ENCODE results near the gene CFAP61. TPM values are rescaled to one million over a fixed set of nuclear protein-coding genes. Genes with fewer than 3 reads are reported as not detected.

Gene CFAP61
- total RNA-seq, 1 experiment from 2014 or later: 0.19 TPM

DNA sequence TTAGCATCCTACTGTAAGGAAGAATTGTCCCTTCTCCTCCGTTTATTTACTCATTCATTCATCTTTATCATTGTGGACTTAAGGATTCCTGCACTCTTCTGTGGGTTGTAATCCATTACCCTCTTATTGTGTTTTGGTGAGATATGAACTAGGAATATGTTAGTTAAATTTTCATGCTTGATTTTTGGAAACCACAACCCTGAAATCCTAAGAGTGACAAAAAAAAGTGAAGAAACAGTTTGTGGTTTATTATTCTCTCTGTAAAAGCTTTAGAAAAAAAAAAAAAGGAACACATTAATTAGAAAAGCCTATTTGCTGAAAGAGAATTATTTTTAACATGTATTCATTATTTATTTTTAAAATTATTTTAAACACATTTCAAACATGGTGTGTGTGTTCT lies 278.8 kb downstream of the CFAP61 start:
- H3K27me3 ChIP-seq (ENCODE audit: low read length): no peaks in the 10 kb centered on the region
- peaks cover 13% of the 10 kb centered on the region for H3K4me1 ChIP-seq (ENCODE audit: low read length)
- no peaks in the 10 kb centered on the region for H3K9me3 ChIP-seq (ENCODE audit: low read length)
- H3K4me3 ChIP-seq (ENCODE audit: low read length): no peak overlapping the region
- no peaks in the 10 kb centered on the region for H3K36me3 ChIP-seq (ENCODE audit: insufficient read depth, low read length)
- H4K20me1 ChIP-seq (ENCODE audit: insufficient read depth, low read depth, low read length): no peaks in the 10 kb centered on the region
- no peak for DNase-seq
- no peaks in the 10 kb centered on the region for H3K9me2 ChIP-seq (replicated peaks; ENCODE audit: insufficient read depth, low read length)
- no peak overlapping the region for H2AFZ ChIP-seq (ENCODE audit: low read length)
- H3K79me2 ChIP-seq (ENCODE audit: low read length): no peaks in the 10 kb centered on the region
- no peak overlapping the region for H3K9ac ChIP-seq (ENCODE audit: low read length)
- no peak overlapping the region for H3K27ac ChIP-seq (ENCODE audit: low read length)
- H3K4me2 ChIP-seq (ENCODE audit: low read depth, low read length, poor library complexity, severe bottlenecking): no peak overlapping the region

- H3K79me2 ChIP-seq (ENCODE audit: low read length): no peaks in the 10 kb centered on the region
- H3K4me3 ChIP-seq (ENCODE audit: low read length): no peak overlapping the region
- no peaks in the 10 kb centered on the region for H3K9me3 ChIP-seq (ENCODE audit: low read length)
- no peaks in the 10 kb centered on the region for H3K9me2 ChIP-seq (replicated peaks; ENCODE audit: insufficient read depth, low read length)
- H3K4me2 ChIP-seq (ENCODE audit: low read depth, low read length, poor library complexity, severe bottlenecking): no peak overlapping the region
- peak; percentile 42 for DNase-seq
- H3K27ac ChIP-seq (ENCODE audit: low read length): no peak overlapping the region
- no peak overlapping the region for H2AFZ ChIP-seq (ENCODE audit: low read length)
- H3K9ac ChIP-seq (ENCODE audit: low read length): no peak overlapping the region
- H3K4me1 ChIP-seq (ENCODE audit: low read length): peaks cover 13% of the 10 kb centered on the region
- no peaks in the 10 kb centered on the region for H4K20me1 ChIP-seq (ENCODE audit: insufficient read depth, low read depth, low read length)
- no peaks in the 10 kb centered on the region for H3K27me3 ChIP-seq (ENCODE audit: low read length)
- H3K36me3 ChIP-seq (ENCODE audit: insufficient read depth, low read length): no peaks in the 10 kb centered on the region
These were observed 279.5 kb downstream of the CFAP61 start for GRCh38 chr20:20331817-20332216.

DNA sequence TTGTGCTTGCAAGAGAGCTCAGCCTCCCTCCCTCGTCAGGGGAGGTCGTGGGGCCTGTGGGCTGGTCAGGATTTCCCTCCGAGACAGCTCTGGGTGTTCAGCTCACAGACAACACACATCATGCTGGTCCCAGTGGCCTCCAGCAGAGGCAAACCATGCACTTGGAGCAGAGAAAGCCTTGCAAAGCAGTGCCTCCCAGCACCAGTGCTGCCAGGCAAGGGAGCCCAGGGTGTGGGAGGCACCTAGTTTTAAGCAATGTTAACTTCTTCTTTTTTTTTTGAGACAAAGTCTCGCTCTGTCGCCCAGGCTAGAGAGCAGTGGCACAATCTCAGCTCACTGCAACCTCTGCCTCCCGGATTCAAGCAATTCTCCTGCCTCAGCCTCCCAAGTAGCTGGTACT lies 281.5 kb downstream of the CFAP61 start:
- Histone ChIP-seq H3K27ac (ENCODE audit: low read length) (no peak overlapping the region), H2AFZ (ENCODE audit: low read length) (no peak overlapping the region), H3K9ac (ENCODE audit: low read length) (no peak overlapping the region), H3K36me3 (ENCODE audit: insufficient read depth, low read length) (no peaks in the 10 kb centered on the region), H3K4me3 (ENCODE audit: low read length) (no peak overlapping the region), H3K79me2 (ENCODE audit: low read length) (no peaks in the 10 kb centered on the region), H3K9me3 (ENCODE audit: low read length) (no peaks in the 10 kb centered on the region), H3K9me2 (replicated peaks; ENCODE audit: insufficient read depth, low read length) (no peaks in the 10 kb centered on the region), H4K20me1 (ENCODE audit: insufficient read depth, low read depth, low read length) (no peaks in the 10 kb centered on the region), H3K4me1 (ENCODE audit: low read length) (peaks cover 13% of the 10 kb centered on the region), H3K4me2 (ENCODE audit: low read depth, low read length, poor library complexity, severe bottlenecking) (peak overlapping the region; percentile 5), H3K27me3 (ENCODE audit: low read length) (no peaks in the 10 kb centered on the region)
- peak; percentile 70 for DNase-seq

DNA sequence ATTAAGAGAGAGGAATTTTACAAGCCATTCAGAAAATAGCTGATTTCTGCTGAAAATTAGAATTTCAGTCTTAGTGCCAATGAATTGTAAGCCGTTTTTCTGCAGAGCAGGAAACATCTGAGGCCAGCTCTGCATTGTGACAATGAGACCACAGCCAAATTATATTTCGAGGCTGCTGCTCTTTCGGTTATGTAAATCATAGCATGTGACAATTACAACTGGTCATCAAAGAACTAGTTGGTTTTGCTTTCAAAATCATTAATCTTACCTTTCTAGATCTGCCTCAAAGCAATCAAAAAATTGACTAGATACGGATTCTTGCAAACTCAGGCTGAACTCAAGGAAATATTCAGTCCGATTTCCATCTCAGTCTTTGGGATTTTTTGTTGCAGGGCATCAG lies 282.2 kb downstream of the CFAP61 start:
- Histone ChIP-seq H4K20me1 (ENCODE audit: insufficient read depth, low read depth, low read length) (no peaks in the 10 kb centered on the region), H3K4me1 (ENCODE audit: low read length) (peaks cover 13% of the 10 kb centered on the region), H3K36me3 (ENCODE audit: insufficient read depth, low read length) (no peaks in the 10 kb centered on the region), H3K9me3 (ENCODE audit: low read length) (no peaks in the 10 kb centered on the region), H3K4me3 (ENCODE audit: low read length) (no peak overlapping the region), H3K27ac (ENCODE audit: low read length) (no peak overlapping the region), H3K4me2 (ENCODE audit: low read depth, low read length, poor library complexity, severe bottlenecking) (peak overlapping the region; percentile 5), H3K9me2 (replicated peaks; ENCODE audit: insufficient read depth, low read length) (no peaks in the 10 kb centered on the region), H3K27me3 (ENCODE audit: low read length) (no peaks in the 10 kb centered on the region), H3K9ac (ENCODE audit: low read length) (no peak overlapping the region), H3K79me2 (ENCODE audit: low read length) (no peaks in the 10 kb centered on the region), H2AFZ (ENCODE audit: low read length) (no peak overlapping the region)
- DNase-seq: peak; percentile 53

DNA sequence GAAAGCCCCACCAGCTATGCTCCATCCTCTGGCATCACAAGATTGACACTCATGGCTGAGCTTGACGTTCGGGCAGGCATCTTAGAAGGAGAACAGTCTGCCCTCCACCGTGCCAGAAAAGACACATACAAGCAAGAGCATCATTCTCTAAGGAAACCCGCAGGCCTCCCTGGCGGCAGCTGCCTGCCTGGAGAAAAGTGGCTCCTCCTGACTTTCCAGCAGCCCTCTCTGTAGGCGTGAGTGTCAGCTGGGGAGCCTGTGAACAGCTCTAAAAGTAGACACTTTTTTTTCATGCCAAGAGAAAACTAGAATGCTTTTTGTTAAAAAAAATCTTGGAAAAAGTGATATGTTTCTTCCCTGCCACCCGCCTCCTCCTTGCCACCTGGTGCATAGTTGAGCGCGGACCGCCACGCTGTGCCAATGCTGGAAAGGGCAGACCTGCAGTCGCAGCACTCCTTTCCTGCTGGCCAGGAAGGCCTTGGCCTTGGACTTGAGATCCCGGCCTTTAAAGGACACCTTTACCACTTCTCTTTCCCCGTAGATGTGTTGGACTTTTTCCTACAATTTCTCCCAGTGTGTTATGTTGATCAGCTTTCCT lies 285.9 kb downstream of the CFAP61 start:
- H2AFZ ChIP-seq (ENCODE audit: low read length): no peak overlapping the region
- H3K27me3 ChIP-seq (ENCODE audit: low read length): no peaks in the 10 kb centered on the region
- no peaks in the 10 kb centered on the region for H4K20me1 ChIP-seq (ENCODE audit: insufficient read depth, low read depth, low read length)
- H3K27ac ChIP-seq (ENCODE audit: low read length): no peak overlapping the region
- H3K9me3 ChIP-seq (ENCODE audit: low read length): no peaks in the 10 kb centered on the region
- no peak overlapping the region for H3K4me2 ChIP-seq (ENCODE audit: low read depth, low read length, poor library complexity, severe bottlenecking)
- H3K9me2 ChIP-seq (replicated peaks; ENCODE audit: insufficient read depth, low read length): no peaks in the 10 kb centered on the region
- H3K4me1 ChIP-seq (ENCODE audit: low read length): peaks cover 13% of the 10 kb centered on the region
- no peaks in the 10 kb centered on the region for H3K36me3 ChIP-seq (ENCODE audit: insufficient read depth, low read length)
- DNase-seq: no peak
- H3K79me2 ChIP-seq (ENCODE audit: low read length): no peaks in the 10 kb centered on the region
- H3K4me3 ChIP-seq (ENCODE audit: low read length): no peak overlapping the region
- H3K9ac ChIP-seq (ENCODE audit: low read length): no peak overlapping the region

DNA sequence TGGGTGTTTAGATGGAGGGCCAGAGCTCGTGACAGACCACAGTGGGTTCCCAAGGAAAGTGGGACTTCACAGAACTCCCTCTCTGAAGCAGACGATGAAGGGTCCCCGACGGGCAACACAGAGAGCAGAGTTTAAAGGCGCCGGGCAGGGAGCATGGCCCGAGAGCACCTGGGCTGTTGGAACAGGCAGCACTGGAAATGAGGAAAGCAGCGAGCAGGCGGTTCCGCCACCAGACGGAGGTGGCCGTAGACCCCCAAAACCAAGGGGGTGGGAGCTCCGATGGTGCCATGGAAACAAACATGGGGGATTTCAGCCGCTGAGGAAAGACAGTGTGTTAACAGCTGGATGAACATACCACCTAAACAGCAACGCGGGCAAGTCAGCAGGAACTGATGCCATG lies 288.1 kb downstream of the CFAP61 start:
- no peak for DNase-seq
- H3K27me3 ChIP-seq (ENCODE audit: low read length): no peaks in the 10 kb centered on the region
- no peak overlapping the region for H3K4me3 ChIP-seq (ENCODE audit: low read length)
- H3K4me1 ChIP-seq (ENCODE audit: low read length): no peaks in the 10 kb centered on the region
- no peak overlapping the region for H3K9ac ChIP-seq (ENCODE audit: low read length)
- H2AFZ ChIP-seq (ENCODE audit: low read length): no peak overlapping the region
- no peaks in the 10 kb centered on the region for H3K79me2 ChIP-seq (ENCODE audit: low read length)
- H3K27ac ChIP-seq (ENCODE audit: low read length): no peak overlapping the region
- H3K36me3 ChIP-seq (ENCODE audit: insufficient read depth, low read length): no peaks in the 10 kb centered on the region
- no peaks in the 10 kb centered on the region for H3K9me3 ChIP-seq (ENCODE audit: low read length)
- no peaks in the 10 kb centered on the region for H4K20me1 ChIP-seq (ENCODE audit: insufficient read depth, low read depth, low read length)
- H3K4me2 ChIP-seq (ENCODE audit: low read depth, low read length, poor library complexity, severe bottlenecking): no peak overlapping the region
- no peaks in the 10 kb centered on the region for H3K9me2 ChIP-seq (replicated peaks; ENCODE audit: insufficient read depth, low read length)

- Histone ChIP-seq H3K4me1 (ENCODE audit: low read length) (no peaks in the 10 kb centered on the region), H3K27me3 (ENCODE audit: low read length) (no peaks in the 10 kb centered on the region), H3K27ac (ENCODE audit: low read length) (no peak overlapping the region), H3K9me3 (ENCODE audit: low read length) (no peaks in the 10 kb centered on the region), H3K9me2 (replicated peaks; ENCODE audit: insufficient read depth, low read length) (no peaks in the 10 kb centered on the region), H3K79me2 (ENCODE audit: low read length) (no peaks in the 10 kb centered on the region), H3K9ac (ENCODE audit: low read length) (no peak overlapping the region), H4K20me1 (ENCODE audit: insufficient read depth, low read depth, low read length) (no peaks in the 10 kb centered on the region), H2AFZ (ENCODE audit: low read length) (no peak overlapping the region), H3K4me3 (ENCODE audit: low read length) (no peak overlapping the region), H3K36me3 (ENCODE audit: insufficient read depth, low read length) (no peaks in the 10 kb centered on the region), H3K4me2 (ENCODE audit: low read depth, low read length, poor library complexity, severe bottlenecking) (no peak overlapping the region)
- DNase-seq: no peak
These were observed 289.0 kb downstream of the CFAP61 start for GRCh38 chr20:20341371-20341770.

DNA sequence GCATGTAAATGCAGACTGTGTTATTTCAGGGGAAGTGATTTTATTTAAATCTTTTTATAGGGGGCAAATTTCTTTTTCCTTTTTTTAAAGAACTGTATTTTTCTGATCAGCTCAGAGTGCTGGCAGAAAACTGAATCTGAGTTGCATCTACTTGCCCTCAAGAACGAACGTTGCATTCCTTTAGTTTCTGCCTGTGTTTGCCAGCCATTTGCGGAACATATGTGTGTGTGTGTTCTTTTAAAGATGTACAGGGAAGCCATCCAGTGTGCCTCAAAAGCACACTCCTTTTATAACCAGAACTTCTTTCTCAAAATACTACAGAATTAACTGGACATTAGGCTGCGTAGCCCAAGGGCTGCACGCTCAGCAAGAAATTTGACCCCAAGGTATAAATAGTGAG lies 289.7 kb downstream of the CFAP61 start:
- no peak overlapping the region for H3K4me2 ChIP-seq (ENCODE audit: low read depth, low read length, poor library complexity, severe bottlenecking)
- no peaks in the 10 kb centered on the region for H4K20me1 ChIP-seq (ENCODE audit: insufficient read depth, low read depth, low read length)
- H3K4me3 ChIP-seq (ENCODE audit: low read length): no peak overlapping the region
- no peaks in the 10 kb centered on the region for H3K79me2 ChIP-seq (ENCODE audit: low read length)
- no peaks in the 10 kb centered on the region for H3K27me3 ChIP-seq (ENCODE audit: low read length)
- no peak overlapping the region for H3K27ac ChIP-seq (ENCODE audit: low read length)
- no peak for DNase-seq
- H3K9me2 ChIP-seq (replicated peaks; ENCODE audit: insufficient read depth, low read length): no peaks in the 10 kb centered on the region
- no peaks in the 10 kb centered on the region for H3K4me1 ChIP-seq (ENCODE audit: low read length)
- no peaks in the 10 kb centered on the region for H3K9me3 ChIP-seq (ENCODE audit: low read length)
- no peaks in the 10 kb centered on the region for H3K36me3 ChIP-seq (ENCODE audit: insufficient read depth, low read length)
- no peak overlapping the region for H3K9ac ChIP-seq (ENCODE audit: low read length)
- no peak overlapping the region for H2AFZ ChIP-seq (ENCODE audit: low read length)

- H3K36me3 ChIP-seq (ENCODE audit: insufficient read depth, low read length): no peaks in the 10 kb centered on the region
- H3K9me3 ChIP-seq (ENCODE audit: low read length): no peaks in the 10 kb centered on the region
- no peak overlapping the region for H3K4me3 ChIP-seq (ENCODE audit: low read length)
- no peak overlapping the region for H3K4me2 ChIP-seq (ENCODE audit: low read depth, low read length, poor library complexity, severe bottlenecking)
- H3K4me1 ChIP-seq (ENCODE audit: low read length): no peaks in the 10 kb centered on the region
- H2AFZ ChIP-seq (ENCODE audit: low read length): no peak overlapping the region
- no peaks in the 10 kb centered on the region for H3K79me2 ChIP-seq (ENCODE audit: low read length)
- H3K27ac ChIP-seq (ENCODE audit: low read length): no peak overlapping the region
- H3K27me3 ChIP-seq (ENCODE audit: low read length): no peaks in the 10 kb centered on the region
- DNase-seq: no peak
- no peak overlapping the region for H3K9ac ChIP-seq (ENCODE audit: low read length)
- H3K9me2 ChIP-seq (replicated peaks; ENCODE audit: insufficient read depth, low read length): no peaks in the 10 kb centered on the region
- no peaks in the 10 kb centered on the region for H4K20me1 ChIP-seq (ENCODE audit: insufficient read depth, low read depth, low read length)
These were observed 291.6 kb downstream of the CFAP61 start for GRCh38 chr20:20343932-20344331.

All from Karpas-422 (cell line).